ENCODE data around the gene RIMKLA.

RIMKLA gene

DNA sequence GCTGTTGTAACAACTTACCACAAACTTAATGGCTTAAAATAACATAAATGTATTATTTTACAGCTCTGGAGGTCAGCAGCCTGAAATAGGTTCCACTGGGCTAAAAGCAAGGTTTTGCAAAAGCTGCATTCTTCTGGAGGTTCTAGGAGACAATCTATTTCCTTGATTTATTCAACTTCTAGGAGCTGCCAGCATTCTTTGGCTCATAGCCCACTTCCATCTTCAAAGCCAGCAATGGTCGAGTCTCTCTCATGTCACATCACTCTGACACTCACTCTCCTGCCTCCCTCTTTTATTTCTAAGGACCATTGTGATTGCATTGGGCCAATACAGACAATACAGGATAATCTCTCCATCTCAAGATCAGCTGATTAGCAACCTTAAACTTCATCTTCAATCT lies 30.5 kb upstream of the RIMKLA start:
- no peak for DNase-seq (ENCODE audit: extremely low spot score)
- CTCF ChIA-PET: interaction anchor here (0.6 to 1.0 kb wide), 2 partner anchors 8 to 11 kb away, joined by 3 read pairs; no protein-coding TSS in a partner anchor
- POLR2A ChIA-PET: interaction anchor here (0.6 kb wide), 1 partner anchor 95 kb away, joined by 5 read pairs; no protein-coding TSS in a partner anchor
- TF ChIP-seq, protein P1, sequence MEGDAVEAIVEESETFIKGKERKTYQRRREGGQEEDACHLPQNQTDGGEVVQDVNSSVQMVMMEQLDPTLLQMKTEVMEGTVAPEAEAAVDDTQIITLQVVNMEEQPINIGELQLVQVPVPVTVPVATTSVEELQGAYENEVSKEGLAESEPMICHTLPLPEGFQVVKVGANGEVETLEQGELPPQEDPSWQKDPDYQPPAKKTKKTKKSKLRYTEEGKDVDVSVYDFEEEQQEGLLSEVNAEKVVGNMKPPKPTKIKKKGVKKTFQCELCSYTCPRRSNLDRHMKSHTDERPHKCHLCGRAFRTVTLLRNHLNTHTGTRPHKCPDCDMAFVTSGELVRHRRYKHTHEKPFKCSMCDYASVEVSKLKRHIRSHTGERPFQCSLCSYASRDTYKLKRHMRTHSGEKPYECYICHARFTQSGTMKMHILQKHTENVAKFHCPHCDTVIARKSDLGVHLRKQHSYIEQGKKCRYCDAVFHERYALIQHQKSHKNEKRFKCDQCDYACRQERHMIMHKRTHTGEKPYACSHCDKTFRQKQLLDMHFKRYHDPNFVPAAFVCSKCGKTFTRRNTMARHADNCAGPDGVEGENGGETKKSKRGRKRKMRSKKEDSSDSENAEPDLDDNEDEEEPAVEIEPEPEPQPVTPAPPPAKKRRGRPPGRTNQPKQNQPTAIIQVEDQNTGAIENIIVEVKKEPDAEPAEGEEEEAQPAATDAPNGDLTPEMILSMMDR (IDR thresholded peaks at IDR 0.05; ENCODE audit: control extremely low read depth, extremely low read depth, low read depth, missing control alignments): no peak

DNA sequence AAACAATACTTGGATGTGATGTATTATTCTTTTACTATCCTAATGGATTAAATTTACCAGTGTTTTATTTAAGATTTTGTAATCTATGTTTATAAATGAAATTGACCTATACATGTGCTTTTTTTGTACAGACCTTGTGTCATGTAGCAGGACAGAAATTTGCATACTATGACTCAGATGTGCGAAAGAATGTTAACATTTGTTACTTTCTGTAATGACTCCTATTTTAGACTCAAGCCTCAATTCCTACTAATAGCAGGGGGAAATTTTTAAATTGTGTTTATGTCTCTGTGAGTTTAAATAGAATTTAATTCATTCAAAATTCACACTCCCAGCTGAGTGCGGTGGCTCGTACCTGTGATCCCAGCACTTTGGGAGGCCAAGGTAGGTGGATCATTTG lies 21.8 kb upstream of the RIMKLA start:
- CTCF ChIA-PET: interaction anchor here (3.4 kb wide), 1 partner anchor 14 kb away, joined by 17 read pairs; no protein-coding TSS in a partner anchor
- peak; percentile 46 for DNase-seq (ENCODE audit: extremely low spot score)
- TF ChIP-seq, protein P1 (IDR thresholded peaks at IDR 0.05; ENCODE audit: control extremely low read depth, extremely low read depth, low read depth, missing control alignments): no peak
- POLR2A ChIA-PET: no interaction called here

DNA sequence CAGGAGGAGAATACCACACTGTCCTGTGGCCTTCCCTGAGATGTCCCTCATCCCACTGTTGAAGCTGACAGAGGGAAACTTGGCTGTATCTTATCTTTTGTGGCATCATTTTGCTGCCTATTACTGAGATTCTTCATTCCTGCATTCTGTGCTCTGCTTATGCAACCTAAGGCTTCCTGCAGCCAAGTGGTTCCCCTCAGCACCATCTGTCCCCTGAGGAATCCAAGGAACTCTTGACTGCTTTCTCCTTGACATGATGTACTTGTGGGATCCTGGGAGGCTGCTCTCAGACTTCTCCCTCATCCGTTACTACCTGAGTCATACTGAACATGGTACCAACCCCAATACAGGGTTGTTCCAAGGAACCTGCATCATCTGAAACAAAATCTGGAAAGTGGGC lies 21.1 kb upstream of the RIMKLA start:
- ChIA-PET POLR2A (no interaction called here), CTCF (interaction anchor here (1.2 kb wide), 1 partner anchor 15 kb away, joined by 3 read pairs; no protein-coding TSS in a partner anchor)
- TF ChIP-seq, protein P1 (IDR thresholded peaks at IDR 0.05; ENCODE audit: control extremely low read depth, extremely low read depth, low read depth, missing control alignments): no peak
- DNase-seq (ENCODE audit: extremely low spot score): no peak

DNA sequence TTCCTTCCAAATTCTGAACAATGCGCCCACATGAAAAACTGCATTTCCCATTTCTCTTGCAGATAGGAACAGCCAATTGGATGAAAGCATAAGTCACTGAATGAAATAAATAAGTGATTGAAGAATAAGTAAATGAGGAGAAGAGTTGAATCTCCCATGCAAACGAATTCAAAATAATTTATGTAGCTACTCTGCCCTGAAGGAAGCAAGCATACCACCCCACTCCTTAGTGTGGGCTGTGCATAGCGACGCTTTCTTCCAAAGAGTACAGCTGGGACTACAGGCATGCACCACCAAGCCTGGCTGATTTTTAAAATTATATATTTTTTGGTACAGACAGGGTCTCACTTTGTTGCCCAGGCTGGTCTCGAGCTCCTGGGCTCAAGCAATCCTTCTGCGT lies 16.5 kb upstream of the RIMKLA start:
- TF ChIP-seq, protein P1 (IDR thresholded peaks at IDR 0.05; ENCODE audit: control extremely low read depth, extremely low read depth, low read depth, missing control alignments): no peak
- POLR2A ChIA-PET: no interaction called here
- CTCF ChIA-PET: interaction anchor here (1.0 to 1.7 kb wide), 2 partner anchors 12 to 25 kb away, joined by 3 read pairs; no protein-coding TSS in a partner anchor
- DNase-seq (ENCODE audit: extremely low spot score): no peak

DNA sequence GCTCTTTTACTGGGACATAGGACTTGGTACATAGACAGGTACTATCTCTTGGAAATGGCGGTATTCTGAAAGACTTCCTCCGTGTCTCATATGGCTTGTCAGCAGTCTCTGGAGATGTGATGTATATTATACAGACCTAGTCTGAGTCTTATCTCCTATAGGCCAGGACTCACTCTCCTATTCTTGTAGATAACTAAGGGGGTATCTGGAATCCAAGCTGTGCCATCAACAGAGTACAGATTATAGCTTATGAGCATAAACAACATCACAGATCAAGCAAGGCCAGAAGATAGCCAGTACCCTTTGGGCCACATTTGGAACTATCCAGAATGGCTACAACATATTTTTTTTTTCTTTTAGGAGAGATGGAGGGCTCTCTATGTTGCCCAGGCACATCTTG lies 16.1 kb upstream of the RIMKLA start:
- CTCF ChIA-PET: interaction anchor here (1.0 to 1.7 kb wide), 4 partner anchors 10 to 26 kb away, joined by 3 to 8 read pairs (median 3); no protein-coding TSS in a partner anchor

DNA sequence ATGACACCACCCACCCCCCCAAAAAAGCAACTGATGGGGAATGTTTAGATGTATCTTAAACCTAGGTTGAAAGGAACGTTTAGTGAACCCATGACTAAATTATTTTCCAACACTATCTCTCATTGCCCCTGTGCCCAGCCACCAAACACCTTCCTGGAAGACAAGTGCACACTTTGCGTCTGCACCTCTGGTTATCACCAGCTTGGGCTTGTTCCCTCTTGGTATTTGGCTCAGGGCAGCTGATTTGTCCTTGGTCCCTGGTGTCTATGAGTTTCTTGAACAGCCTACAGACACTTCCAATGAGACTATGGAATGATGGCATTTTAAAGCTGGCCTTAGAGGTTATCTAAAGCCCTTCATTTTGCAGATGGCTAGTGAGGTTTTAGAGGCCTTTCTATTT lies 15.5 kb upstream of the RIMKLA start:
- CTCF ChIA-PET: interaction anchor here (1.0 to 1.7 kb wide), 4 partner anchors 10 to 26 kb away, joined by 3 to 8 read pairs (median 3); no protein-coding TSS in a partner anchor
- DNase-seq (ENCODE audit: extremely low spot score): no peak

More for the DNA sequence above, 16.1 kb upstream of the RIMKLA start:
- DNase-seq (ENCODE audit: extremely low spot score): no peak
- POLR2A ChIA-PET: no interaction called here
- TF ChIP-seq, protein P1 (IDR thresholded peaks at IDR 0.05; ENCODE audit: control extremely low read depth, extremely low read depth, low read depth, missing control alignments): no peak

More for the DNA sequence above, 15.5 kb upstream of the RIMKLA start:
- POLR2A ChIA-PET: no interaction called here
- TF ChIP-seq, protein P1 (IDR thresholded peaks at IDR 0.05; ENCODE audit: control extremely low read depth, extremely low read depth, low read depth, missing control alignments): no peak
